ENCODE data around the gene EPC2.

EPC2 gene

GRCh38 chr2:148643998-148644882, at the start of gene EPC2:
Gene EPC2 (plus strand): TSS chr2:148644751. CDS start chr2:148645018, 267 bp downstream.
- DNase-seq = peak; percentile 77

GRCh38 chr2:148596018-148596417, 48.5 kb upstream of the EPC2 start:
- no peak for DNase-seq

- DNase-seq = no peak
These were observed 45.2 kb upstream of the EPC2 start for GRCh38 chr2:148599109-148599991.

- no peak for DNase-seq
These were observed 41.5 kb upstream of the EPC2 start for GRCh38 chr2:148602885-148603561.

GRCh38 chr2:148603562-148603920, 41.0 kb upstream of the EPC2 start:
- DNase-seq = no peak

- no peak for DNase-seq
These were observed 39.6 kb upstream of the EPC2 start for GRCh38 chr2:148604927-148605326.

- DNase-seq = no peak
These were observed 37.0 kb upstream of the EPC2 start for GRCh38 chr2:148607566-148607965.

GRCh38 chr2:148613231-148614013, 31.1 kb upstream of the EPC2 start:
- DNase-seq = no peak

- DNase-seq = no peak
These were observed 30.6 kb upstream of the EPC2 start for GRCh38 chr2:148614014-148614321.

- peak; percentile 11 for DNase-seq
These were observed 30.1 kb upstream of the EPC2 start for GRCh38 chr2:148614322-148615049.

GRCh38 chr2:148615381-148615841, 29.1 kb upstream of the EPC2 start:
- DNase-seq = no peak

- DNase-seq = no peak
These were observed 27.9 kb upstream of the EPC2 start for GRCh38 chr2:148616662-148617061.

GRCh38 chr2:148617219-148617618, 27.3 kb upstream of the EPC2 start:
- no peak for DNase-seq

GRCh38 chr2:148619560-148620195, 24.9 kb upstream of the EPC2 start:
- DNase-seq = no peak

- DNase-seq = no peak
These were observed 22.2 kb upstream of the EPC2 start for GRCh38 chr2:148622366-148622765.

- DNase-seq = no peak
These were observed 21.5 kb upstream of the EPC2 start for GRCh38 chr2:148623086-148623485.

- no peak for DNase-seq
These were observed 17.3 kb upstream of the EPC2 start for GRCh38 chr2:148627224-148627623.

GRCh38 chr2:148634749-148635148, 9.8 kb upstream of the EPC2 start:
- no peak for DNase-seq

GRCh38 chr2:148638543-148638942, 6.0 kb upstream of the EPC2 start:
- DNase-seq = no peak

GRCh38 chr2:148640767-148641166, 3.8 kb upstream of the EPC2 start:
- DNase-seq = peak; percentile 23

GRCh38 chr2:148642112-148642744, 2.3 kb upstream of the EPC2 start:
- no peak for DNase-seq

All from HCEC 1CT (cell line).